GM21723 (cell line): ENCODE data around the gene SMURF1.

ENCODE experiments used
- ATAC-seq: cut with Tn5 transposase; IDR thresholded peaks from one replicate; pipeline ENCODE4 v1.9.1; 2021; ENCODE audit warnings: mild to moderate bottlenecking, moderate library complexity; ENCODE audit not compliant: unreplicated experiment

The SMURF1 gene

GRCh38 chr7:99032928-99033327 is 111.0 kb downstream of the SMURF1 start:
- no peak for ATAC-seq

- no peak for ATAC-seq
Observed at GRCh38 chr7:99031496-99031895, 112.4 kb downstream of the SMURF1 start.

GRCh38 chr7:99030951-99031350 is 113.0 kb downstream of the SMURF1 start:
- no peak for ATAC-seq

GRCh38 chr7:99030457-99030856 is 113.5 kb downstream of the SMURF1 start:
- no peak for ATAC-seq

- ATAC-seq: no peak
Observed at GRCh38 chr7:99029466-99030435, 114.2 kb downstream of the SMURF1 start.

- no peak for ATAC-seq
Observed at GRCh38 chr7:99028261-99028973, 115.5 kb downstream of the SMURF1 start.

- no peak for ATAC-seq
Observed at GRCh38 chr7:99027841-99028240, 116.1 kb downstream of the SMURF1 start.

- no peak for ATAC-seq
Observed at GRCh38 chr7:99027241-99027640, 116.7 kb downstream of the SMURF1 start.

- ATAC-seq: no peak
Observed at GRCh38 chr7:99024066-99024465, 119.8 kb downstream of the SMURF1 start.

- no peak for ATAC-seq
Observed at GRCh38 chr7:99021941-99022560, 121.9 kb downstream of the SMURF1 start.

- no peak for ATAC-seq
Observed at GRCh38 chr7:99020413-99020715, 123.5 kb downstream of the SMURF1 start.

- no peak for ATAC-seq
Observed at GRCh38 chr7:99019523-99020412, 124.1 kb downstream of the SMURF1 start.

- no peak for ATAC-seq
Observed at GRCh38 chr7:99016196-99016595, 127.7 kb downstream of the SMURF1 start.

GRCh38 chr7:99014113-99014985 is 129.6 kb downstream of the SMURF1 start:
- ATAC-seq: no peak

- no peak for ATAC-seq
Observed at GRCh38 chr7:99013266-99014112, 130.4 kb downstream of the SMURF1 start.

GRCh38 chr7:99012722-99013121 is 131.2 kb downstream of the SMURF1 start:
- ATAC-seq: no peak

- no peak for ATAC-seq
Observed at GRCh38 chr7:99011706-99012404, 132.1 kb downstream of the SMURF1 start.

GRCh38 chr7:99011341-99011705 is 132.6 kb downstream of the SMURF1 start:
- no peak for ATAC-seq
